Transverse colon (tissue), 4 donors: ENCODE measurements around the gene SIPA1L3. TPM values are rescaled to one million over a fixed set of nuclear protein-coding genes. Genes with fewer than 3 reads are reported as not detected.

ENCODE experiments used
- DNase-seq: peaks from one replicate; pipeline ENCODE4 v3.0.0-alpha.2; 2019
- H3K27ac ChIP-seq, 4 donors: fragments of 200-600 bp; sonication (generic); 2 replicates each; pipeline ENCODE4 v1.5.1; 2016 to 2018; ENCODE audit warnings: inconsistent platforms in 4 of 4
- H3K27me3 ChIP-seq: fragments of 200-600 bp; sonication (generic); 2 replicates; pipeline ENCODE4 v1.5.1; 2017; ENCODE audit warnings: inconsistent platforms
- H3K36me3 ChIP-seq, 4 donors: fragments of 200-600 bp; sonication (generic); 2 replicates each; pipeline ENCODE4 v1.5.1; 2017 to 2019; ENCODE audit warnings: inconsistent platforms in 4 of 4
- H3K4me1 ChIP-seq, 4 donors: fragments of 200-600 bp; sonication (generic); 2 replicates each; pipeline ENCODE4 v1.5.1; 2017 to 2020; ENCODE audit warnings: inconsistent platforms in 4 of 4
- H3K4me3 ChIP-seq, 4 donors: fragments of 200-600 bp; sonication (generic); 1 replicate in 1 of 4; 2 replicates in 3 of 4; pipeline versions ENCODE4 v1.5.1 to v1.6.1; 2017 to 2019; ENCODE audit warnings: inconsistent platforms in 4 of 4
- H3K9me3 ChIP-seq, 2 donors: fragments of 200-600 bp; sonication (generic); 2 replicates each; pipeline ENCODE4 v1.5.1; 2017 to 2019; ENCODE audit warnings: inconsistent platforms in 2 of 2
- EP300 ChIP-seq: sonication (generic); formaldehyde crosslinking; IDR thresholded peaks from one replicate; pipeline ENCODE4 v1.6.1; 2017; ENCODE audit warnings: antibody characterized with exemption, low read depth
- POLR2A ChIP-seq: fragments of 450-650 bp; IDR thresholded peaks from one replicate; pipeline ENCODE4 v1.6.1; 2016; ENCODE audit warnings: antibody characterized with exemption, mild to moderate bottlenecking, moderate library complexity
- POLR2AphosphoS5 ChIP-seq, 3 donors: sonication (generic); formaldehyde crosslinking; IDR thresholded peaks; one replicate each; pipeline ENCODE4 v1.6.1; 2016; ENCODE audit warnings: antibody characterized with exemption in 3 of 3
- WGBS, 2 donors: methylation state at CpG; one replicate each; pipeline ENCODE4 v1.1.5; 2018; ENCODE audit warnings: low coverage in 1 of 2; 5-methylcytosine and 5-hydroxymethylcytosine counted together
- in situ Hi-C, 4 donors: fragments of 200-750 bp; cut with MboI; loops; one replicate each; pipeline versions ENCODE4 v1.15.0 to v1.15.1; 2017; ENCODE audit warnings: low sequenced_read_pairs in 3 of 4, low pct_ligation_motif_present in 1 of 4, low pct_unique_long_range_greater_than_20kb in 1 of 4
- intact Hi-C: fragments of 100-400 bp; cut with DNase I; formaldehyde crosslinking; loops from one replicate; pipeline ENCODE4 v1.15.1; 2023; ENCODE audit warnings: low total_unique reads
- total RNA-seq, 4 donors: library from RNA; depleted of rRNA; stranded (reverse); fragments of >200 nt; gene quantifications; one replicate each; pipeline ENCODE4 v1.1.0, GENCODE V29; 2016
- TF ChIP-seq, protein P1 (sequence below), 5 experiments: fragments of 200-600 bp in 3 of 5; fragments of 450-650 bp in 2 of 5; sonication (generic) in 3 of 5; IDR thresholded peaks; 1 replicate in 2 of 5; 2 replicates in 3 of 5; pipeline ENCODE4 v1.5.1; 2016 to 2017; ENCODE audit warnings: antibody characterized with exemption in 5 of 5, inconsistent platforms in 3 of 5, mild to moderate bottlenecking in 2 of 5, moderate library complexity in 1 of 5

Gene SIPA1L3
- total RNA-seq, 4 donors from 2014 or later: 191 to 284 (median 231) TPM

DNA sequence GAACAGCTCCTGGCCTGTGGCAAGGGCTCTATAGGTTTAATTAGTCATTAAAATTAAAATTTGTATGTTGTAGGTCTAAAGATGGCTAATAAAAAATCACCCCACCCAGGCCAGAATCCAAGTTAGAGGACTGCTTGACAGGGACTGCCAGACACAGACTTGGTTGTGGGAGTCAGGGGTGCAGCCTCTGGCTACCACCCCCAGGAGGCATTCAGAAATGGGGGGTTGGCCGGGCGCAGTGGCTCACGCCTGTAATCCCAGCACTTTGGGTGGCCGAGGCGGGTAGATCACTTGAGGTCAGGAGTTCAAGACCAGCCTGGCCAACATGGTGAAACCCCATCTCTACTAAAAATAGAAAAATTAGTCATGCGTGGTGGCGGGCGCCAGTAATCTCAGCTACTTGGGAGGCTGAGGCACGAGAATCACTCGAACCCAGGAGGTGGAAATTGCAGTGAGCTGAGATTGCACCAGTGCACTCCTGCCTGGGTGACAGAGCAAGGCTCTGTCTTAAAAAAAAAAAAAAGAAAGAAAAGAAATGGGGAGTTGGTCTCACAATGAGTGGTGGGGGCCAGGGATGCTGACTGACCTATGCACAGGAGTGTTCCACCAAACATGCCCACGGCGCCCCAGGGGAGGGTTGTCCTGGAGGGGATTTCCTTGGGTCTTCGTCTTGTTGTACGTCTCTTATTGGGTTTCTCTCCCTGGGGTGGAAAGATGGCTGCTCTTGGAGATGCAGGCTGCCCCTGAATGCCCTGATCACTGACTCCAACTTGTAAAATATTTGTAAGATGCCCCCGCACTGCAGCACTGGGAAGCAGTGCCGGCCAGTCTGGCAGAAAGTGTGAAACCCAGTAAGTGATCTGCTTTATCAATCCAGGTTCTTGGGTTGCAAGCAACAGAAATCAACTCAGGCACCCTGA lies 68.8 kb downstream of the SIPA1L3 start:
- no peaks in the 10 kb centered on the region for H3K36me3 ChIP-seq
- H3K27me3 ChIP-seq: no peaks in the 10 kb centered on the region
- in situ Hi-C loops: no loop called here
- DNase-seq: no peak
- peaks cover 9 to 24% (median 12%) of the 10 kb centered on the region in 4 donors for H3K4me1 ChIP-seq
- H3K27ac ChIP-seq: no peak overlapping the region
- H3K4me3 ChIP-seq: no peak overlapping the region
- intact Hi-C loops: no loop called here
- peaks cover 1 to 2% of the 10 kb centered on the region in 2 donors for H3K9me3 ChIP-seq
- 74 to 86% methylated on average over 7 to 16 of the region's 16 CpGs for WGBS, 2 donors
- TF ChIP-seq POLR2A (no peak), POLR2AphosphoS5 (IDR thresholded peaks at IDR 0.05) (no peak), EP300 (no peak)
- TF ChIP-seq, protein P1, sequence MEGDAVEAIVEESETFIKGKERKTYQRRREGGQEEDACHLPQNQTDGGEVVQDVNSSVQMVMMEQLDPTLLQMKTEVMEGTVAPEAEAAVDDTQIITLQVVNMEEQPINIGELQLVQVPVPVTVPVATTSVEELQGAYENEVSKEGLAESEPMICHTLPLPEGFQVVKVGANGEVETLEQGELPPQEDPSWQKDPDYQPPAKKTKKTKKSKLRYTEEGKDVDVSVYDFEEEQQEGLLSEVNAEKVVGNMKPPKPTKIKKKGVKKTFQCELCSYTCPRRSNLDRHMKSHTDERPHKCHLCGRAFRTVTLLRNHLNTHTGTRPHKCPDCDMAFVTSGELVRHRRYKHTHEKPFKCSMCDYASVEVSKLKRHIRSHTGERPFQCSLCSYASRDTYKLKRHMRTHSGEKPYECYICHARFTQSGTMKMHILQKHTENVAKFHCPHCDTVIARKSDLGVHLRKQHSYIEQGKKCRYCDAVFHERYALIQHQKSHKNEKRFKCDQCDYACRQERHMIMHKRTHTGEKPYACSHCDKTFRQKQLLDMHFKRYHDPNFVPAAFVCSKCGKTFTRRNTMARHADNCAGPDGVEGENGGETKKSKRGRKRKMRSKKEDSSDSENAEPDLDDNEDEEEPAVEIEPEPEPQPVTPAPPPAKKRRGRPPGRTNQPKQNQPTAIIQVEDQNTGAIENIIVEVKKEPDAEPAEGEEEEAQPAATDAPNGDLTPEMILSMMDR (IDR thresholded peaks at IDR 0.05): no peak

DNA sequence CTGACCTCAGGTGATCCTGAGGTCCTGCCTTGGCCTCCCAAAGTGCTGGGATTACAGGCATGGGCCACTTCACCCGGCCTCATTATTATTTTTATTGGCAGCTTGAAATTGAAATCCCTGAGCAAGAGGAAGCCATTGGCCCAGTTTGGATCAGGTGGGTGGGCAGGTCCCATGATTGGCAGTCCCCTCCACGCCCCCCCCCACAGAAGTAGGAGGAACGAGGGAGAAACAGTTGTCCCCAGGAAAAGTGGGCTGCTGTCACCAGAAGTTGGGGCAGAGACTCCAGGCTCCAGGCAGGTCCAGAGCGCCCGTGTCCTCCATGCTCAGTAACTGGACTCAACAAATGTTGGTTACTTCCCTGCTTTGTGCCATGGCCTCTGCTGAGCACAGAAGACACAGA lies 70.4 kb downstream of the SIPA1L3 start:
- intact Hi-C loops (no loop called here), in situ Hi-C loops (no loop called here)
- no peaks in the 10 kb centered on the region for H3K27me3 ChIP-seq
- H3K27ac ChIP-seq: no peak overlapping the region
- no peaks in the 10 kb centered on the region for H3K36me3 ChIP-seq
- H3K4me1 ChIP-seq: peaks cover 9 to 37% (median 21%) of the 10 kb centered on the region in 4 donors
- DNase-seq: no peak
- no peak overlapping the region for H3K4me3 ChIP-seq
- no peaks in the 10 kb centered on the region for H3K9me3 ChIP-seq
- WGBS, 2 donors: 83% methylated on average over 5 of the region's 5 CpGs; no CpG with 5 or more reads in 1 of the 2 donors
- TF ChIP-seq POLR2AphosphoS5 (IDR thresholded peaks at IDR 0.05) (no peak), EP300 (no peak), POLR2A (no peak)
- TF ChIP-seq, protein P1 (IDR thresholded peaks at IDR 0.05): no peak

DNA sequence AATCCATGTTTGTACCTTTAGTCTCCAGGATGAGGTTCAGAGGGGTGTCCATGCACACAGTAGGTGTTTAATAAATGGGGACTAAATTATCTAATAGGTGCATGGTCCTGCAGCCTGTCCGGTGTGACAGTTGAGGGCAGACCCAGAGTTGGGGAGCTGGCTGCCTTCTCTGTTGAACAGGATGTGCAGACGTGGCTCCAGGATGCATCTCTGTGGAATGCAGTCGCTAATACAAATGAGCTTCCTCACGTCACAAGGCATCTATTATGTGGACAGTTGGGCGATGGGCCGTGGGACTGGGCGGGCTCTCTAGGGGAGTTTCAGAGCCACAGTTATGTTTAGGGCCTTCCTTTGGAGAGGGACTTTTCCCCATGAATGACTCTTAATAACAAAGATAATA lies 71.0 kb downstream of the SIPA1L3 start:
- TF ChIP-seq EP300 (no peak), POLR2A (no peak), POLR2AphosphoS5 (IDR thresholded peaks at IDR 0.05) (no peak)
- TF ChIP-seq, protein P1 (IDR thresholded peaks at IDR 0.05): no peak
- Histone ChIP-seq H3K4me3 (no peak overlapping the region), H3K27me3 (no peaks in the 10 kb centered on the region), H3K9me3 (no peaks in the 10 kb centered on the region), H3K27ac (no peak overlapping the region), H3K4me1 (peaks cover 9 to 42% (median 26%) of the 10 kb centered on the region in 4 donors), H3K36me3 (no peaks in the 10 kb centered on the region)
- intact Hi-C loops: no loop called here
- WGBS, 2 donors: 64 to 80% methylated on average over 3 to 7 of the region's 7 CpGs
- no peak for DNase-seq
- in situ Hi-C loops: no loop called here

DNA sequence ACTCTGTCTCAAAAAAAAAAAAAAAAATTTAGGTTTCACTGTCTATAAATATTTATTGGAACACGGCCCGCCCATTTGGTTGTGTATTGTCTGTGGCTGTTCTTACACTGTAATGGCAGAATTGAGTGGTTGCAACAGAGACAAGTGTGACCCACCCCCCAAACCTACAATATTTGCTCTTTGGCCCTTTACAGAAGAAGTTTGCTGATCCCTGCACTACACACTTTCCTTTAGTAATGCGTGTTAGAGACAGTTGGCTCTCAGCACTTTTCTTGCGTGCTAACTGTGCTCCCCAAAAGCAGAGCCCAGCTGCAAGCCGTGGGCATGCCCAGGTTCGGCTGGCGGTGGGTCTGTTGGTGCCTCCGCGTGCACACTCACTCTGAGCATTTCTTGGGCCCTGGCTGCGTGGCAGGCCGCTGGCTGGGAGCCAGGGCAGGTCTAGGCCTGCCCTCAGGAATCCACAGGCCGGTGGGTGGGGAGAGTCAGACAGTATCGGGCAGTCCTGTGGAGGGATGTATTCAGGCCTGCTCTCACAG lies 72.6 kb downstream of the SIPA1L3 start:
- H3K27ac ChIP-seq: peak overlapping the region in 2 of 4 donors; percentile 3 to 44
- peak; percentile 51 for DNase-seq
- H3K9me3 ChIP-seq: no peaks in the 10 kb centered on the region
- intact Hi-C loops: no loop called here
- TF ChIP-seq POLR2AphosphoS5 (IDR thresholded peaks at IDR 0.05): no peak
- TF ChIP-seq, protein P1 (IDR thresholded peaks at IDR 0.05): no peak
- WGBS, 2 donors: 42 to 56% methylated on average over 4 to 13 of the region's 13 CpGs
- H3K27me3 ChIP-seq: no peaks in the 10 kb centered on the region
- in situ Hi-C loops: no loop called here
- peaks cover 9 to 42% (median 27%) of the 10 kb centered on the region in 4 donors for H3K4me1 ChIP-seq
- no peaks in the 10 kb centered on the region for H3K36me3 ChIP-seq
- H3K4me3 ChIP-seq: no peak overlapping the region
